Measurements from ENCODE around the gene SLCO2B1.

Gene SLCO2B1

GRCh38 chr11:75193271-75193670 is 42.4 kb downstream of the SLCO2B1 start:
- Mint-ChIP-seq H3K27ac (peak overlapping the region in 1 of 2 donors; percentile 79), H3K27me3 (no peaks in the 10 kb centered on the region), H3K4me3 (no peak overlapping the region), H3K9me3 (no peaks in the 10 kb centered on the region), H3K4me1 (no peaks in the 10 kb centered on the region)
- DNase-seq, result no peak
- ATAC-seq, result no peak

- H3K27me3 Mint-ChIP-seq, result no peaks in the 10 kb centered on the region
- H3K9me3 Mint-ChIP-seq, result no peaks in the 10 kb centered on the region
- no peak overlapping the region for H3K4me3 Mint-ChIP-seq
- no peaks in the 10 kb centered on the region for H3K4me1 Mint-ChIP-seq
- ATAC-seq, result no peak
- H3K27ac Mint-ChIP-seq, result peak overlapping the region in 1 of 2 donors; percentile 79
- no peak for DNase-seq
These were observed 42.8 kb downstream of the SLCO2B1 start for GRCh38 chr11:75193711-75194110.

- Mint-ChIP-seq H3K27me3 (no peaks in the 10 kb centered on the region), H3K9me3 (no peaks in the 10 kb centered on the region), H3K4me3 (no peak overlapping the region), H3K27ac (no peak overlapping the region), H3K4me1 (no peaks in the 10 kb centered on the region)
- DNase-seq (no peak), ATAC-seq (no peak)
These were observed 43.2 kb downstream of the SLCO2B1 start for GRCh38 chr11:75194147-75194546.

GRCh38 chr11:75195167-75195962 is 44.5 kb downstream of the SLCO2B1 start:
- Mint-ChIP-seq H3K9me3 (no peaks in the 10 kb centered on the region), H3K4me3 (no peak overlapping the region), H3K4me1 (no peaks in the 10 kb centered on the region), H3K27ac (peak overlapping the region; percentile 22 to 75), H3K27me3 (no peaks in the 10 kb centered on the region)
- DNase-seq, result no peak
- ATAC-seq, result no peak

- H3K27me3 Mint-ChIP-seq, result no peaks in the 10 kb centered on the region
- no peaks in the 10 kb centered on the region for H3K4me1 Mint-ChIP-seq
- no peak overlapping the region for H3K4me3 Mint-ChIP-seq
- DNase-seq (no peak), ATAC-seq (no peak)
- no peaks in the 10 kb centered on the region for H3K9me3 Mint-ChIP-seq
- peak overlapping the region in 1 of 2 donors; percentile 56 for H3K27ac Mint-ChIP-seq
These were observed 45.5 kb downstream of the SLCO2B1 start for GRCh38 chr11:75196426-75196825.

GRCh38 chr11:75197512-75198277 is 46.8 kb downstream of the SLCO2B1 start:
- DNase-seq, result no peak
- no peaks in the 10 kb centered on the region for H3K27me3 Mint-ChIP-seq
- H3K9me3 Mint-ChIP-seq, result no peaks in the 10 kb centered on the region
- no peak for ATAC-seq
- H3K27ac Mint-ChIP-seq, result peak overlapping the region in 1 of 2 donors; percentile 87
- no peak overlapping the region for H3K4me3 Mint-ChIP-seq
- H3K4me1 Mint-ChIP-seq, result no peaks in the 10 kb centered on the region

GRCh38 chr11:75198278-75198973 is 47.5 kb downstream of the SLCO2B1 start:
- no peak for ATAC-seq
- Mint-ChIP-seq H3K27ac (no peak overlapping the region), H3K4me3 (no peak overlapping the region), H3K27me3 (no peaks in the 10 kb centered on the region), H3K9me3 (no peaks in the 10 kb centered on the region), H3K4me1 (no peaks in the 10 kb centered on the region)
- no peak for DNase-seq

GRCh38 chr11:75199412-75199955 is 48.6 kb downstream of the SLCO2B1 start:
- H3K27me3 Mint-ChIP-seq, result no peaks in the 10 kb centered on the region
- no peak overlapping the region for H3K27ac Mint-ChIP-seq
- no peaks in the 10 kb centered on the region for H3K4me1 Mint-ChIP-seq
- no peak overlapping the region for H3K4me3 Mint-ChIP-seq
- DNase-seq (no peak), ATAC-seq (no peak)
- H3K9me3 Mint-ChIP-seq, result no peaks in the 10 kb centered on the region

- ATAC-seq, result no peak
- Mint-ChIP-seq H3K4me1 (no peaks in the 10 kb centered on the region), H3K9me3 (no peaks in the 10 kb centered on the region), H3K27me3 (no peaks in the 10 kb centered on the region), H3K4me3 (no peak overlapping the region), H3K27ac (no peak overlapping the region)
- no peak for DNase-seq
These were observed 49.1 kb downstream of the SLCO2B1 start for GRCh38 chr11:75200051-75200450.

- DNase-seq, result no peak
- Mint-ChIP-seq H3K9me3 (no peaks in the 10 kb centered on the region), H3K27me3 (no peaks in the 10 kb centered on the region)
These were observed 49.6 kb downstream of the SLCO2B1 start for GRCh38 chr11:75200531-75200930.

GRCh38 chr11:75201771-75202170 is 50.9 kb downstream of the SLCO2B1 start:
- H3K9me3 Mint-ChIP-seq, result no peaks in the 10 kb centered on the region
- H3K27ac Mint-ChIP-seq, result no peak overlapping the region
- ATAC-seq, result no peak

More at GRCh38 chr11:75200531-75200930, 49.6 kb downstream of the SLCO2B1 start:
- no peak overlapping the region for H3K27ac Mint-ChIP-seq
- no peak for ATAC-seq
- H3K4me1 Mint-ChIP-seq, result no peaks in the 10 kb centered on the region
- H3K4me3 Mint-ChIP-seq, result no peak overlapping the region

GRCh38 chr11:75202195-75202594 is 51.3 kb downstream of the SLCO2B1 start:
- Mint-ChIP-seq H3K9me3 (no peaks in the 10 kb centered on the region), H3K4me1 (no peaks in the 10 kb centered on the region), H3K4me3 (no peak overlapping the region), H3K27me3 (peaks cover 7% of the 10 kb centered on the region), H3K27ac (peak overlapping the region in 1 of 2 donors; percentile 85)
- DNase-seq, result no peak
- ATAC-seq, result no peak

More at GRCh38 chr11:75201771-75202170, 50.9 kb downstream of the SLCO2B1 start:
- no peak for DNase-seq
- peaks cover 2% of the 10 kb centered on the region for H3K27me3 Mint-ChIP-seq
- H3K4me1 Mint-ChIP-seq, result no peaks in the 10 kb centered on the region
- H3K4me3 Mint-ChIP-seq, result no peak overlapping the region

GRCh38 chr11:75203138-75203537 is 52.2 kb downstream of the SLCO2B1 start:
- H3K9me3 Mint-ChIP-seq, result no peaks in the 10 kb centered on the region
- no peak overlapping the region for H3K4me3 Mint-ChIP-seq
- peaks cover 10% of the 10 kb centered on the region for H3K27me3 Mint-ChIP-seq
- H3K27ac Mint-ChIP-seq, result no peak overlapping the region
- no peak for ATAC-seq
- DNase-seq, result no peak
- H3K4me1 Mint-ChIP-seq, result no peaks in the 10 kb centered on the region

- ATAC-seq (no peak), DNase-seq (no peak)
- peaks cover 10% of the 10 kb centered on the region for H3K27me3 Mint-ChIP-seq
- no peak overlapping the region for H3K4me3 Mint-ChIP-seq
- no peak overlapping the region for H3K27ac Mint-ChIP-seq
- H3K9me3 Mint-ChIP-seq, result no peaks in the 10 kb centered on the region
- H3K4me1 Mint-ChIP-seq, result no peaks in the 10 kb centered on the region
These were observed 52.7 kb downstream of the SLCO2B1 start for GRCh38 chr11:75203641-75204011.

- Mint-ChIP-seq H3K4me3 (no peak overlapping the region), H3K9me3 (no peaks in the 10 kb centered on the region), H3K4me1 (no peaks in the 10 kb centered on the region)
These were observed 53.2 kb downstream of the SLCO2B1 start for GRCh38 chr11:75204012-75204674.

More at GRCh38 chr11:75204012-75204674, 53.2 kb downstream of the SLCO2B1 start:
- Mint-ChIP-seq H3K27me3 (peaks cover 10% of the 10 kb centered on the region), H3K27ac (no peak overlapping the region)
- no peak for ATAC-seq
- DNase-seq, result no peak

Measured in stimulated activated naive CD8-positive, alpha-beta T cell treated with anti-CD3 and anti-CD28 coated beads, Interleukin-15, amount 100 ng/mL, for 72 hours (primary cell).